K562 (cell line): Measurements from ENCODE around the gene RPP25. TPM values are rescaled to one million over a fixed set of nuclear protein-coding genes. Genes with fewer than 3 reads are reported as not detected.

Source experiments
- ATAC-seq: fragments of 200-7000 bp; cut with Tn5 transposase; 3 replicates; pipeline ENCODE4 v1.9.1; 2020; ENCODE audit warnings: moderate library complexity
- BruUV-seq: library from RNA; stranded (reverse); fragments of 400-500 nt; replicated peaks from 2 replicates; lab custom pipeline; 2021; lab: Mats Ljungman, UMichigan
- CTCF ChIA-PET: fragments of 300-600 bp; formaldehyde crosslinking; extraction: SDS; loops from one replicate; lab custom pipeline; 2021; ENCODE audit warnings: low intra/inter-chr PET ratio; lab: Yijun Ruan, JAX
- POLR2A ChIA-PET: fragments of 300-600, 350-650 bp; sonication (Branson Sonifier 250); formaldehyde crosslinking; extraction: SDS; loops from one replicate; lab custom pipeline; 2021; ENCODE audit warnings: antibody characterized with exemption, inconsistent platforms; lab: Yijun Ruan, JAX
- DNase-seq, 4 experiments: peaks; one replicate each; pipeline versions ENCODE4 v3.0.0 to v3.0.0-alpha.2; 2011 to 2018; ENCODE audit warnings: low spot score in 3 of 4, mixed read lengths in 3 of 4; ENCODE audit errors: extremely low read depth in 1 of 4
- FAIRE-seq: peaks from 2 replicates; lab custom pipeline; 2011; peaks lifted over from hg19 to GRCh38; lab: Jason Lieb, UNC
- H2AFZ ChIP-seq: 2 replicates; pipeline ENCODE4 v1.6.0; 2011; ENCODE audit warnings: low read depth, low read length, control low read depth, inconsistent platforms
- H3K27ac ChIP-seq: fragments of 200-600 bp; 3 replicates; pipeline ENCODE4 v1.8.0; 2011; ENCODE audit warnings: low read depth, mild to moderate bottlenecking, control low read depth, inconsistent platforms, low read length, moderate library complexity, mixed read lengths; ENCODE audit errors: extremely low read depth
- H3K27me3 ChIP-seq, 2 experiments: fragments of 300-600 bp in 1 of 2; 2 replicates in 1 of 2; 3 replicates in 1 of 2; pipeline versions ENCODE4 v1.6.0 to v1.8.0; 2011; ENCODE audit warnings: inconsistent platforms in 2 of 2, low read length in 2 of 2, mild to moderate bottlenecking in 1 of 2, mixed read lengths in 1 of 2, moderate library complexity in 1 of 2; ENCODE audit not compliant: control insufficient read depth in 2 of 2, insufficient read depth in 2 of 2
- H3K36me3 ChIP-seq: fragments of 300-600 bp; 3 replicates; pipeline ENCODE4 v1.8.0; 2011; ENCODE audit warnings: mild to moderate bottlenecking, low read length, inconsistent platforms; ENCODE audit not compliant: control insufficient read depth, insufficient read depth
- H3K4me1 ChIP-seq, 2 experiments: fragments of 200-600 bp in 1 of 2; replicated peaks in 1 of 2; 2 replicates in 1 of 2; 3 replicates in 1 of 2; pipeline versions ENCODE4 v1.5.1 to v1.8.0; 2011; ENCODE audit warnings: inconsistent platforms in 2 of 2, low read length in 2 of 2, mild to moderate bottlenecking in 1 of 2, mixed read lengths in 1 of 2, moderate library complexity in 1 of 2; ENCODE audit not compliant: control insufficient read depth in 2 of 2, insufficient read depth in 2 of 2
- H3K4me2 ChIP-seq: 2 replicates; pipeline ENCODE4 v1.6.1; 2011; ENCODE audit warnings: low read length, control low read depth, inconsistent platforms, mixed read lengths; ENCODE audit not compliant: insufficient read depth
- H3K4me3 ChIP-seq: fragments of 200-600 bp; sonication (generic), shearing (Covaris generic); 2 replicates; pipeline ENCODE4 v1.5.1; 2016; ENCODE audit warnings: control low read depth, inconsistent platforms
- H3K79me2 ChIP-seq: fragments of 200-600 bp; 3 replicates; pipeline ENCODE4 v1.8.0; 2011; ENCODE audit warnings: low read length, inconsistent platforms; ENCODE audit not compliant: control insufficient read depth, insufficient read depth
- H3K9ac ChIP-seq, 2 experiments: 2 replicates each; pipeline versions ENCODE4 v1.6.0 to v1.6.1; 2011; ENCODE audit warnings: low read depth in 2 of 2, low read length in 2 of 2, control low read depth in 1 of 2, inconsistent platforms in 1 of 2, mild to moderate bottlenecking in 1 of 2, mixed read lengths in 1 of 2; ENCODE audit not compliant: insufficient read depth in 1 of 2
- H3K9me1 ChIP-seq: one replicate; pipeline ENCODE4 v1.6.0; 2011; ENCODE audit warnings: inconsistent platforms, mild to moderate bottlenecking, low read length, moderate library complexity; ENCODE audit not compliant: control insufficient read depth, insufficient read depth
- H3K9me3 ChIP-seq: replicated peaks from 2 replicates; pipeline ENCODE4 v1.5.1; 2011; ENCODE audit warnings: low read depth, low read length, inconsistent platforms; ENCODE audit not compliant: control insufficient read depth, insufficient read depth
- H4K20me1 ChIP-seq: replicated peaks from 2 replicates; pipeline ENCODE4 v1.6.1; 2011; ENCODE audit warnings: low read length, inconsistent platforms, mixed read lengths; ENCODE audit not compliant: control insufficient read depth, insufficient read depth
- BRD4 ChIP-seq: fragments of 200-600 bp; sonication (generic); IDR thresholded peaks from 2 replicates; pipeline ENCODE4 v1.6.1; 2017; ENCODE audit warnings: inconsistent platforms
- FOXK2 ChIP-seq, 2 experiments: fragments of 450-650 bp; IDR thresholded peaks in 1 of 2; conservative IDR thresholded peaks in 1 of 2; 2 replicates each; pipeline ENCODE4 v1.6.1; 2016; ENCODE audit warnings: low read depth in 2 of 2, mild to moderate bottlenecking in 1 of 2
- FOXM1 ChIP-seq, 2 experiments: fragments of 450-650 bp in 1 of 2; sonication (generic) in 1 of 2; formaldehyde crosslinking in 1 of 2; IDR thresholded peaks; 2 replicates each; pipeline versions ENCODE4 v1.6.1 to v1.9.0; 2017 to 2022; ENCODE audit warnings: low read depth in 2 of 2, mild to moderate bottlenecking in 2 of 2, missing genetic modification reagents in 1 of 2, moderate library complexity in 1 of 2
- PRDM10 ChIP-seq: fragments of 450-650 bp; IDR thresholded peaks from 2 replicates; pipeline ENCODE4 v1.6.1; 2018; ENCODE audit not compliant: partially characterized antibody
- PURB ChIP-seq: sonication (generic); formaldehyde crosslinking; IDR thresholded peaks from 2 replicates; pipeline ENCODE4 v1.9.0; 2021; ENCODE audit warnings: low read depth, mild to moderate bottlenecking, missing genetic modification reagents
- WGBS: fragments of 100-300 bp; shearing (Covaris generic); methylation state at CpG from one replicate; pipeline ENCODE4 v1.1.6; 2016; ENCODE audit warnings: low coverage, mixed read lengths; ENCODE audit not compliant: insufficient coverage; ENCODE audit errors: missing lambda C conversion rate; 5-methylcytosine and 5-hydroxymethylcytosine counted together
- in situ Hi-C: fragments of 300-500 bp; cut with MboI; formaldehyde crosslinking; loops from 4 replicates; pipeline ENCODE4 v1.15.0; 2018; ENCODE audit warnings: inconsistent platforms, mixed read lengths
- intact Hi-C: fragments of 100-400 bp; cut with micrococcal nuclease; formaldehyde crosslinking; loops from 2 replicates; pipeline ENCODE4 v1.14.2; 2022
- polyA plus RNA-seq, 8 experiments: library from polyadenylated mRNA; depleted of rRNA in 4 of 8; stranded (reverse) in 5 of 8; unstranded in 3 of 8; fragments of >200 nt; fragmentation: Nextera tagmentation in 2 of 8; fragmentation: Illumina TruSeq in 1 of 8; extraction: Ambion mirVana in 2 of 8; extraction: Trizol in 1 of 8; gene quantifications; 2 replicates each; pipeline versions ENCODE4 v1.2.1 to v1.2.3, GENCODE V29; 2011 to 2014; ENCODE audit warnings: inconsistent platforms in 1 of 8, missing spikeins in 1 of 8
- total RNA-seq, 7 experiments: library from RNA; depleted of rRNA in 6 of 7; stranded (reverse); fragments of >200 nt in 6 of 7; fragmentation: Illumina TruSeq in 2 of 7; extraction: Trizol in 2 of 7; gene quantifications; 2 replicates each; pipeline versions ENCODE4 v1.2.1 to v1.2.3, GENCODE V29; 2011 to 2021; ENCODE audit warnings: low replicate concordance in 1 of 7
- TF ChIP-seq, protein P1 (sequence below): fragments of 450-650 bp; formaldehyde crosslinking; IDR thresholded peaks from 2 replicates; pipeline ENCODE4 v1.4.0; 2022; ENCODE audit warnings: missing genetic modification characterization

Gene RPP25
- total and polyA plus RNA-seq, 9 of the 15 experiments (the other 6 are each of a cell fraction or from before 2014, with no cell fraction given) = 1.1 to 12.3 (median 5.6) TPM

DNA sequence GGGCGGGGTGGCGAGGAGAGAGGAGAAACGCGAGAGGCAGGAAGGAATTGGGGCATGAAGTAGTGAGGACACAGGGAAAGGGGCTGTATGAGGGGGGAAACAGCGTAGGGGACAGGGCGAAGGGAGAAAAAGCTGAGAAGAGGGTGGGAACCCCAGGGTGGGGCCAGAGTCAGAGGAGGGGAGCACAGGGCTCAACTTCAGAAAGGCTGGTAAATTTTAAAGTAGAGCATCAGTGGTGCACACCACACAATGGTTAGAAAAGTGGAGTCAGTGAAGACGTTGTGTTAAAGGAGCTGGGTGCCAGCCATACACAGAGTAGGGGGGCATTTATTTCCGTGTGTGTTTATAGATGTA lies 3.0 kb upstream of the RPP25 start:
- no peak overlapping the region for H3K27ac ChIP-seq
- in situ Hi-C loops = no loop called here

More for the DNA sequence above, 3.0 kb upstream of the RPP25 start:
- peaks cover 25 to 45% of the 10 kb centered on the region in 2 experiments for H3K4me1 ChIP-seq
- H3K9me1 ChIP-seq = no peaks in the 10 kb centered on the region
- no peak overlapping the region for H3K9ac ChIP-seq
- POLR2A ChIA-PET = interaction anchor here (0.8 to 1.4 kb wide), 2 partner anchors 19 to 186 kb away, joined by 3 to 5 read pairs; no protein-coding TSS in a partner anchor
- no peak overlapping the region for H3K4me2 ChIP-seq
- CTCF ChIA-PET = no interaction called here
- TF ChIP-seq FOXM1 (IDR thresholded peaks at IDR 0.05; ENCODE audit: low read depth) (no peak), FOXM1 (CRISPR knock-in tag; IDR thresholded peaks at IDR 0.05; ENCODE audit: low read depth) (no peak), BRD4 (no peak), PRDM10 (no peak), PURB (CRISPR knock-in tag) (no peak), FOXK2 (conservative IDR thresholded peaks at IDR 0.05 in 1 of 2, IDR thresholded peaks at IDR 0.05 in 1 of 2; ENCODE audit: low read depth in 2 of 2) (no peak)
- TF ChIP-seq, protein P1, sequence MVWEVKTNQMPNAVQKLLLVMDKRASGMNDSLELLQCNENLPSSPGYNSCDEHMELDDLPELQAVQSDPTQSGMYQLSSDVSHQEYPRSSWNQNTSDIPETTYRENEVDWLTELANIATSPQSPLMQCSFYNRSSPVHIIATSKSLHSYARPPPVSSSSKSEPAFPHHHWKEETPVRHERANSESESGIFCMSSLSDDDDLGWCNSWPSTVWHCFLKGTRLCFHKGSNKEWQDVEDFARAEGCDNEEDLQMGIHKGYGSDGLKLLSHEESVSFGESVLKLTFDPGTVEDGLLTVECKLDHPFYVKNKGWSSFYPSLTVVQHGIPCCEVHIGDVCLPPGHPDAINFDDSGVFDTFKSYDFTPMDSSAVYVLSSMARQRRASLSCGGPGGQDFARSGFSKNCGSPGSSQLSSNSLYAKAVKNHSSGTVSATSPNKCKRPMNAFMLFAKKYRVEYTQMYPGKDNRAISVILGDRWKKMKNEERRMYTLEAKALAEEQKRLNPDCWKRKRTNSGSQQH (CRISPR knock-in tag) = no peak
- DNase-seq (peak in 1 of 4 experiments; percentile 7), FAIRE-seq (no peak), ATAC-seq (no peak)
- no peak overlapping the region for H3K4me3 ChIP-seq
- H2AFZ ChIP-seq = no peak overlapping the region
- H3K36me3 ChIP-seq = no peaks in the 10 kb centered on the region
- H3K79me2 ChIP-seq = peaks cover 7% of the 10 kb centered on the region; the same call in 1 of the 3 replicates
- H4K20me1 ChIP-seq = peaks cover 20% of the 10 kb centered on the region
- BruUV-seq = no TSS peak
- intact Hi-C loops = loop anchor here (10.0 kb wide), 2 partner anchors 245 to 585 kb away; partner anchors contain the start of gene C15orf39
- no peaks in the 10 kb centered on the region for H3K9me3 ChIP-seq
- peaks cover 34 to 53% of the 10 kb centered on the region in 2 experiments for H3K27me3 ChIP-seq
- 4% methylated on average over 2 of the region's 8 CpGs for WGBS
